Posterior vena cava (tissue), 2 donors: ENCODE results near the gene SOX10. TPM values are rescaled to one million over a fixed set of nuclear protein-coding genes. Genes with fewer than 3 reads are reported as not detected.

Experiments used
- DNase-seq: peaks from one replicate; pipeline ENCODE4 v3.0.0-alpha.2; 2020; ENCODE audit warnings: low spot score
- intact Hi-C, 2 donors: fragments of 100-400 bp; cut with DNase I; formaldehyde crosslinking; loops; one replicate each; pipeline versions ENCODE4 v1.14.1 to v1.14.2; 2022 to 2023
- total RNA-seq, 2 donors: library from RNA; stranded (reverse); fragmentation: NEBNext Ultra II Directional; extraction: Animal tissue kit (Norgen Biotek cat#: 25700); gene quantifications; one replicate each; pipeline ENCODE4 v1.2.1, GENCODE V29; 2021
- donor health status: DM: yes; HTN: yes; CAD: no.
- donor health status: DM: yes; HTN: yes; CAD: no.

SOX10 gene
- total RNA-seq, 2 donors from 2014 or later = 0.32 to 1.6 TPM

- intact Hi-C loops = no loop called here
- no peak for DNase-seq
These were observed 42.2 kb downstream of the SOX10 start for GRCh38 chr22:37942133-37942532.

- DNase-seq = no peak
These were observed 43.5 kb downstream of the SOX10 start for GRCh38 chr22:37940698-37941376.

GRCh38 chr22:37933711-37934376 lies 50.5 kb downstream of the SOX10 start:
- intact Hi-C loops = loop anchor here (10.0 kb wide), 2 partner anchors 49 to 119 kb away; no protein-coding TSS in a partner anchor
- peak; percentile 97 for DNase-seq

More at GRCh38 chr22:37940698-37941376, 43.5 kb downstream of the SOX10 start:
- intact Hi-C loops = no loop called here

- no peak for DNase-seq
- intact Hi-C loops = loop anchor here (10.0 kb wide), 2 partner anchors 48 to 118 kb away; no protein-coding TSS in a partner anchor
These were observed 51.4 kb downstream of the SOX10 start for GRCh38 chr22:37932821-37933578.

GRCh38 chr22:37932401-37932800 lies 52.0 kb downstream of the SOX10 start:
- no peak for DNase-seq

DNA sequence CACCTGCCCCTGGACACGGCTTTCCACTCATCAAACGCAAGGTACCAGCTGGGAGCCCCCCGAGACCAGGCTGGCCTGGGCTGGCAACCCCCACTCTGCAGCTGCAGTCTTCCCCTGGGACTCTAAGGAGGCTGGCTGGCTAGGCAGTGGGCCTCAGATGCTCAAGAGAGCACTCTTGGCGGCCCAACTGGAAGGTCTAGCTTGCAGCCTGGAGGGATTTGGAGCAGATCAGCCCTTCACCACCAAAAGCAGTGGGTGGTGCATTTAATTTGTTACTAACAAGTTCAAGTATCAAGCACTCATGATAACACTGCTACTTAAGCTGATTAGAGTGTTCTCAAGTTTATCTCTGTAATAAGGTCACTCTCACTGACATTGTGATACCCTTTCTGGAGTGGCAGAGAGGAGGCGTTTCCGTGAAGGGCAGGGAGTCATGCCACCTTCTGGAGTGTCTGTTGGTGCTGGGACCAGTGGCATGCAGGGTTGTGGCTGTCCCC lies 52.4 kb downstream of the SOX10 start:
- intact Hi-C loops = loop anchor here (10.0 kb wide), 2 partner anchors 47 to 117 kb away; no protein-coding TSS in a partner anchor
- no peak for DNase-seq

More at GRCh38 chr22:37932401-37932800, 52.0 kb downstream of the SOX10 start:
- intact Hi-C loops = loop anchor here (10.0 kb wide), 2 partner anchors 48 to 118 kb away; no protein-coding TSS in a partner anchor

- no peak for DNase-seq
- intact Hi-C loops = loop anchor here (10.0 kb wide), 2 partner anchors 46 to 116 kb away; no protein-coding TSS in a partner anchor
These were observed 53.4 kb downstream of the SOX10 start for GRCh38 chr22:37930952-37931440.

GRCh38 chr22:37930270-37930951 lies 53.9 kb downstream of the SOX10 start:
- no peak for DNase-seq
- intact Hi-C loops = loop anchor here (10.0 kb wide), 2 partner anchors 46 to 116 kb away; no protein-coding TSS in a partner anchor

DNA sequence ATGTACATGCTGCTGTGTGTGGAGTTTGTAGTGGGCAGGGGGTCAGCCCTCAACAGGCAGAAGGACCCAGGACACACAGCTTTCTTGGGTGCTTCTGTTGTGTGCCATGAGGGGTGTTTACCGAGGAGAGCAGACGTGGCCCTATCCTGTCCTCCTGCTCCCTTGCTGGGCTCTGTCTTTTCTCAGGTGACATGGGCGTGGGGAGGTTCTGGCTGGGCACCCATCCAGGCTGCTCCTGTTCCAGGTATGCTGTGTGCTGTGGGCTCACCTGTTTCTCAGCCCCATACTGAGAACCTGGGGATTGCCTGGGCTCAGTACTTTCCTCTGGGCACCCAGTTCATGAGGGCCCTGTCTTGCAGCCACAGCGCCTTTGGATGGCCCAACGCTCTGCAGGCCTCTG lies 55.0 kb downstream of the SOX10 start:
- intact Hi-C loops = no loop called here
- no peak for DNase-seq

GRCh38 chr22:37927637-37927936 lies 56.8 kb downstream of the SOX10 start:
- intact Hi-C loops = no loop called here
- DNase-seq = no peak

DNA sequence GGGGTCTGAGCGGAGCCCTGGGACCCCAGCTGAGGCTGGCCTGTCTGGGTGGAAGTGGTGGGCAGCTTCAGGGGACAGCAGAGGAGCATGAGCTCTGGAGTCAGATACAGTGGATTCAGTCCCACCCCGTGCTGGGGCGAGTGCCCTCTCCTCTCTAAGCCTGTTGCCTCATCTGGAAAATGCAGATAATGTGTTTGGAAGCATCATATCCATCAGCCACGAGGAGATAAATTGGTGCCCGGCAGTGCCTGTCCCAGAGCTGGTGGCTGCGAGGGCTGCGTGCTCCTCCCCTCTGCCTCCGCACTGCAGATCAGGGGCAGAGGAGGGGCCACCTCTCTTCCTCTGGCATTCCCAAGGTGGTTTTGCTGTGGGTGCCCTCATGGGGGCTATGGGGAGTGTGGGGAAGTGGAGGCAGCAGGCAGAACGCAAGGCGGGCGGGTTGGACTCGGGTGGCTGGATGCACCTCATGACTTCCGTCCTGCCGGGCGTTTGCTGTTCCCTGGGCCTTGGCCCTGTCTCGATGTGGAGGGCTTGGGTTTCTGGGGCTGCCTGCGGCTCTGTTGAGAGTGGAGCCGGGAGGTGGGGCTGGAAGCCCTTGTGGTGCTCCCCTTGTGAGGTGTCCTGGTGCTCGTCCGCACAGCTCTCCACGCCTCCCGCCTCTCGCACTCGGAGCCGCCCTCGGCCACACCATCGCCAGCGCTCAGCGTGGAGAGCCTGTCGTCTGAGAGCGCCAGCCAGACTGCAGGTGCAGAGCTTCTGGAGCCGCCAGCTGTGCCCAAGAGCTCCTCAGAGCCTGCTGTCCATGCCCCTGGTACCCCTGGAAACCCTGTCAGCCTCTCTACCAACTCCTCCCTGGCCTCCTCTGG lies 57.4 kb downstream of the SOX10 start:
- intact Hi-C loops = no loop called here
- no peak for DNase-seq

DNA sequence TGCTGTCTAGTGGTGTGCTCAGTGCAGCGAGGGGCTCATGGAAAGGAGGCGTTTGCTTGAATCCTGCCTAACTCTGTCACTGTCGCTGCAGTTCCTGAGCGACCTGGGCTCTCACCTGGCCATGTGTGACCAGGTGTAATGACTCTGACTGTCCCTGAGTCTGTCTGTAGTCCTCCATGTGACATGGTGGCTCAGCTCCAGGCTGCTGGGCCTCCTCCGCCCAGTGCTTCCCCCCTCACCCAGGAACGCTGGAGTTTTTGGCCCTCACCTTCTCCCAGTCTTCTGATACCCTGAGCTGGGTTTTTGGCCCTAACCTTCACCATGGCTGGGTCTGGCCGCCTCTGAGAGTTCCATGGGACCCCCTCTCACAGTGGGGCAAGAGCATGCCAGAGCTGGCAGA lies 58.0 kb downstream of the SOX10 start:
- intact Hi-C loops = no loop called here
- no peak for DNase-seq

GRCh38 chr22:37925767-37926166 lies 58.6 kb downstream of the SOX10 start:
- no peak for DNase-seq
- intact Hi-C loops = no loop called here

DNA sequence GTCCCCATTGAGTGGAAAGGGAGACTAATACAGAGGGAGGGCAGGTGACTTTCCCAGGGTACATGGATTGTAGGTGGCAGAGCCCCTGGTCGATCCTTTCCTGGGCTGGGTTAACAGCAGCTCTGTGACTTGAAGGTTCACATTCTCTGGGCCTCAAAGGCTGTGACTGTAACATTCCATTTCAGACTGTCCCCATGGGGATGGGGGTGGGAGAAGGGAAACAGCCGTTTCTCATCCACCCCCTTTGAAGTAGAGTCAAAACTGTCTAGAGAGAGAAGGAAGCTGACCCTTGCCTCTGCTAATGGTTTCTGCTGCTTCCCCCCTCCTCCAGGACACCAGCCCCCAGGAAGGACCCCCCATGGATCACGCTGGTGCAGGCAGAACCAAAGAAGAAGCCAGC lies 59.0 kb downstream of the SOX10 start:
- intact Hi-C loops = no loop called here
- no peak for DNase-seq

DNA sequence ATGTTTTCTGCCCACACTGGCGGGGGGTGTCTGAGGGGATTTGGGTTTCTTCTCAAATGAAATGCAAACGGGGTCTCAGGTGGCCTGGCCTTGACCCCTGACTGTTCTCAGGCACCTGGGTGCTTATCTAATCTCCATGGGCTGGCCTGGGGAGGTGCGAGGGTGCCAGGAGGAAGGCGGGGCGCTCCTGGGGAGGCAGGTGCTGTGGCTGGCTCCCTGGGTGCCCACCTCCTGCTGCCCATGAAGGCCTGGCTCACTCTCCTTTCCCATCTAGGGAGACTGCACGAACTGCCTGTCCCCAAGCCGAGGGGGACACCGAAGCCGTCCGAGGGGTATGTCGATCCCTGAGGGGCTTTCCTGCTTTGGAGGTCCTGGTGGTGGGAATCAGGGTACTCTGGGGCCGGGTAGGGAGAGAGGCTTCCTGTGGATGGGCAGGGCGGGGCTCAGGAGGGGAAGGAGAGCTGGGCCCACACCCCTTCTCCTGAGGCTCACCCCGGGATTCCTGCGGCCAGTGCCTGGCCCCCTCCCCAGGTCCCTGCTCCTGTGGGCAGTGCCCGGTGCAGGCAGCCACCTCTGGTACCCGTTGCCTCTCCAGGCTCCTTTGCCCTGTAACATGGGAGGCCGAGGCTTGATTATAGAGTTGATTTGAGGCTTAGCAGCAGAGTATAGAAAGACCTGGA lies 59.8 kb downstream of the SOX10 start:
- DNase-seq = no peak
- intact Hi-C loops = no loop called here

DNA sequence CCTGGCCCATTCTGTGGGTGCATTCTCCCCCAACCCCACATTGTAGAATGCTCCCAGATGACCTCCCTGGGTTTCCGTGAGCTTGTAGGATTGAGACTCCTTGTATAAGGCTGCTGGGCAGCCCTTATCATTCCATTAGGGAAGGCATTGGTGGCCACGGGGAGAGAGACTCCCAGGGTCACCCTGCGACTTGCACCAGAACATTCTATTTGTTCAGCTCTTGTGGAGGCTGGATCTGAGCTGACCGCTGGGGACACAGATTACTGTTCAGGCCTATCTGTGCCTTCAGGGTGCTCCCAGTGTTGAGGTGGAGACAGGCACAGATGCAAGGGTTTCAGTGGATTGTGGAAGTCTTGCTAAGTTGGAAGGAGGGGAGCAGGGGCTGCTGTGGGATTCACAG lies 60.4 kb downstream of the SOX10 start:
- intact Hi-C loops = no loop called here

More for the DNA sequence above, 60.4 kb downstream of the SOX10 start:
- DNase-seq = no peak
